Thymus (tissue), 11 donors: ENCODE measurements around the gene GALNT10. TPM values are rescaled to one million over a fixed set of nuclear protein-coding genes. Genes with fewer than 3 reads are reported as not detected.

Experiments
- DNase-seq, 9 donors: peaks; one replicate each; pipeline ENCODE4 v3.0.0-alpha.2; 2013; ENCODE audit warnings: low spot score in 9 of 9, low read depth in 6 of 9, missing footprints in 1 of 9
- H3K27ac ChIP-seq, 2 donors: one replicate each; pipeline ENCODE4 v1.5.1; 2013; ENCODE audit warnings: control low read depth in 1 of 2, low read depth in 1 of 2, low read length in 1 of 2, mild to moderate bottlenecking in 1 of 2, moderate library complexity in 1 of 2
- H3K27me3 ChIP-seq, 2 donors: one replicate each; pipeline ENCODE4 v1.5.1; 2013; ENCODE audit warnings: low read length in 1 of 2; ENCODE audit not compliant: control insufficient read depth in 2 of 2, insufficient read depth in 1 of 2
- H3K36me3 ChIP-seq, 2 donors: one replicate each; pipeline ENCODE4 v1.5.1; 2013; ENCODE audit warnings: low read length in 1 of 2, mild to moderate bottlenecking in 1 of 2, moderate library complexity in 1 of 2; ENCODE audit not compliant: control insufficient read depth in 2 of 2, insufficient read depth in 2 of 2
- H3K4me1 ChIP-seq, 2 donors: one replicate each; pipeline ENCODE4 v1.5.1; 2013; ENCODE audit warnings: low read length in 2 of 2; ENCODE audit not compliant: control insufficient read depth in 2 of 2, insufficient read depth in 2 of 2
- H3K4me3 ChIP-seq, 2 donors: one replicate each; pipeline ENCODE4 v1.5.1; 2013; ENCODE audit warnings: low read length in 2 of 2, control low read depth in 1 of 2, mild to moderate bottlenecking in 1 of 2
- H3K9me3 ChIP-seq, 2 donors: one replicate each; pipeline ENCODE4 v1.5.1; 2013; ENCODE audit warnings: low read length in 1 of 2, mild to moderate bottlenecking in 1 of 2; ENCODE audit not compliant: control insufficient read depth in 2 of 2, insufficient read depth in 1 of 2
- WGBS: extraction: QIAGEN DNeasy Blood & Tissue Kit; methylation state at CpG from one replicate; pipeline ENCODE4 v1.1.7; 2013; 5-methylcytosine and 5-hydroxymethylcytosine counted together
- polyA plus RNA-seq: library from polyadenylated mRNA; stranded (reverse); fragments of 200-250 nt; gene quantifications from one replicate; pipeline ENCODE4 v1.2.3, GENCODE V29; 2013
- total RNA-seq: library from RNA; stranded (reverse); fragments of 120-200 nt; gene quantifications from one replicate; pipeline ENCODE4 v1.2.4, GENCODE V29; 2013
- donor health status: healthy.

Gene GALNT10
- total and polyA plus RNA-seq, 2 donors, result 8.7 to 9.7 TPM

GRCh38 chr5:154168395-154168794, 22.1 kb upstream of the GALNT10 start:
- DNase-seq, result no peak
- WGBS, result 100% methylated on average over 2 of the region's 2 CpGs
- H3K4me1 ChIP-seq, result no peaks in the 10 kb centered on the region
- no peaks in the 10 kb centered on the region for H3K9me3 ChIP-seq
- peaks cover 0 to 16% of the 10 kb centered on the region in 2 donors for H3K27me3 ChIP-seq
- no peaks in the 10 kb centered on the region for H3K36me3 ChIP-seq
- no peak overlapping the region for H3K27ac ChIP-seq
- H3K4me3 ChIP-seq, result no peak overlapping the region

- Histone ChIP-seq H3K27me3 (no peaks in the 10 kb centered on the region), H3K4me3 (no peak overlapping the region), H3K9me3 (no peaks in the 10 kb centered on the region), H3K4me1 (no peaks in the 10 kb centered on the region), H3K27ac (no peak overlapping the region), H3K36me3 (no peaks in the 10 kb centered on the region)
- 97% methylated on average over 2 of the region's 2 CpGs for WGBS
- no peak for DNase-seq
Observed at GRCh38 chr5:154172785-154173184, 17.7 kb upstream of the GALNT10 start.

- no peaks in the 10 kb centered on the region for H3K9me3 ChIP-seq
- no peak for DNase-seq
- H3K27me3 ChIP-seq, result no peaks in the 10 kb centered on the region
- no peak overlapping the region for H3K27ac ChIP-seq
- no peaks in the 10 kb centered on the region for H3K36me3 ChIP-seq
- H3K4me3 ChIP-seq, result no peak overlapping the region
- 97% methylated on average over 1 of the region's 1 CpG for WGBS
- no peaks in the 10 kb centered on the region for H3K4me1 ChIP-seq
Observed at GRCh38 chr5:154174091-154174490, 16.4 kb upstream of the GALNT10 start.

DNA sequence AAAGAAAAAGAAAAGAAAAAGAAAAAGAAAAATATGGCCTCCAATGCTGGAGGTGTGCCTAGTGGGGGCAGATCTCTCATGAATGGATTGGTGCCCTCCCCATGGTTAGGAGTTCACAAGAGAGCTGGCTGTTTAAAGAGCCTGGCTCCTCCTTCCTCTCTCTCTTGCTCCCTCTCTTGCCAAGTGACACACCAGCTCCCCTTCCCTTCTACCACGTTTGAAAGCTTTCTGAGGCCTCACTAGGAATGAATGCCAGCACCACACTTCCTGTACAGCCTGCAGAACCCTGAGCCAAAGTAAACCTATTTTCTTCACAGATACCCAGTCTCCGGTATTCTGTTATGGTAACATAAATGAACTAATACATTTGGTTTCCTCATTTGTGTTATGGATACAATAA, 14.4 kb upstream of the GALNT10 start:
- no peak for DNase-seq
- Histone ChIP-seq H3K4me1 (no peaks in the 10 kb centered on the region), H3K4me3 (no peak overlapping the region), H3K27ac (no peak overlapping the region), H3K36me3 (no peaks in the 10 kb centered on the region), H3K27me3 (peaks cover 0 to 2% of the 10 kb centered on the region in 2 donors), H3K9me3 (no peaks in the 10 kb centered on the region)
- 51% methylated on average over 2 of the region's 2 CpGs for WGBS

- no peaks in the 10 kb centered on the region for H3K4me1 ChIP-seq
- 96% methylated on average over 2 of the region's 2 CpGs for WGBS
- peaks cover 0 to 2% of the 10 kb centered on the region in 2 donors for H3K27me3 ChIP-seq
Observed at GRCh38 chr5:154178661-154179060, 11.9 kb upstream of the GALNT10 start.

DNA sequence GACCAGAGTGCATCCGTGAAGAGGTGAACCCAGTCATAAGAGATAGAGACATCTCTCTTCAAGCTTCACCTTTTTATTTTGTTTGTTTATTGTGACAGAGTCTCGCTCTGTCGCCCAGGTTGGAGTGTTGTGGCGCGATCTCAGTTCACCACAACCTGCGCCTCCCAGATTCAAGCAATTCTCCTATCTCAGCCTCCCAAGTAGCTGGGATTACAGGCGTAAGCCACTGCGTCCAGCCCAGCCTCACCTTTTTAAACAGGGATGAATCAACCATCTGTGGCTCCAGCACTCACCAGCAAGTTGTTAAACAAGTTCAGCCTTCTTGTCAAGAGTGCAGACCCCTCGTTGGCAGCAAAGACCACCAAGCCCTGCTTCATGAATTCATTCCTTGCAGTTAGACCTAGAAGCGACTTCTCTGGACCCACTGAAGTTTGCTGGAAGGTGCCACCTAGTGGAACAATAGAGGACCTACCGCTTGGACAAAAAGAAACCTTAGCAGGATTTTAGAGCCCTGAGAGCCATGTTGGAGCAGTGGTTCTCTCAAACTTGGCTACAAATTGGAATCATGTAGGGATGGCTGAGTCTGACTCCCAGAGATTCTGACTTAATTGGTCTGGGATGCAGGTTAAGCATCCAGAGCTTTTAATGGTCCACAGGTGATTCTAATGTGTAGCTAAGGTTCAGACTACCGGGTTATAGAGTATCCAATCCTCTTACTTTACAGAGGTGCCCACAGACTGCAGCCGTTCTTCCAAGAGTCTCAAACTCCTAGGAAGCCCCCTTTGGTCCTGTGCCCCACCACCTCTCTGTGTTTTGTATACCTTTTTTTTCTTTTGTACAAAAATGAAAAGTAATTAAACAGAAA, 10.5 kb upstream of the GALNT10 start:
- Histone ChIP-seq H3K27me3 (peaks cover 0 to 2% of the 10 kb centered on the region in 2 donors), H3K27ac (no peak overlapping the region), H3K4me1 (no peaks in the 10 kb centered on the region), H3K36me3 (no peaks in the 10 kb centered on the region), H3K9me3 (no peaks in the 10 kb centered on the region), H3K4me3 (no peak overlapping the region)
- 67% methylated on average over 13 of the region's 13 CpGs for whole genome bisulfite sequencing
- DNase-seq, result peak in 3 of 9 donors; percentile 23 to 59 (median 47)

More at GRCh38 chr5:154178661-154179060, 11.9 kb upstream of the GALNT10 start:
- Histone ChIP-seq H3K36me3 (no peaks in the 10 kb centered on the region), H3K9me3 (no peaks in the 10 kb centered on the region), H3K27ac (no peak overlapping the region), H3K4me3 (no peak overlapping the region)
- no peak for DNase-seq

GRCh38 chr5:154181161-154181560, 9.4 kb upstream of the GALNT10 start:
- WGBS, result 98% methylated on average over 1 of the region's 1 CpG

GRCh38 chr5:154189256-154189818, 1.2 kb upstream of the GALNT10 start:
- Histone ChIP-seq H3K27me3 (peaks cover 8 to 31% of the 10 kb centered on the region in 2 donors), H3K9me3 (no peaks in the 10 kb centered on the region), H3K27ac (peak overlapping the region in 1 of 2 donors; percentile 8), H3K4me1 (peaks cover 3 to 19% of the 10 kb centered on the region in 2 donors), H3K36me3 (no peaks in the 10 kb centered on the region), H3K4me3 (peak overlapping the region; percentile 85 to 86)
- 18% methylated on average over 25 of the region's 25 CpGs for WGBS
- no peak for DNase-seq

More at GRCh38 chr5:154181161-154181560, 9.4 kb upstream of the GALNT10 start:
- no peak for DNase-seq
- Histone ChIP-seq H3K27me3 (peaks cover 0 to 2% of the 10 kb centered on the region in 2 donors), H3K27ac (no peak overlapping the region), H3K4me1 (no peaks in the 10 kb centered on the region), H3K4me3 (no peak overlapping the region), H3K9me3 (no peaks in the 10 kb centered on the region), H3K36me3 (no peaks in the 10 kb centered on the region)
